Left ventricle myocardium inferior (tissue), 1 donor: ENCODE measurements around the gene ANTXR1. TPM values are rescaled to one million over a fixed set of nuclear protein-coding genes. Genes with fewer than 3 reads are reported as not detected.

ENCODE experiments used
- DNase-seq: peaks from one replicate; pipeline ENCODE4 v3.0.0-alpha.2; 2020
- H3K27ac ChIP-seq: fragments of 200-600 bp; replicated peaks from 2 replicates; pipeline ENCODE4 v1.8.0; 2021
- H3K27me3 ChIP-seq: fragments of 200-600 bp; 2 replicates; pipeline ENCODE4 v1.8.0; 2021; ENCODE audit warnings: low read depth
- H3K36me3 ChIP-seq: fragments of 200-600 bp; 2 replicates; pipeline ENCODE4 v1.8.0; 2021
- H3K4me1 ChIP-seq: fragments of 200-600 bp; 2 replicates; pipeline ENCODE4 v1.8.0; 2021
- H3K4me3 ChIP-seq: fragments of 200-600 bp; 2 replicates; pipeline ENCODE4 v1.8.0; 2021; ENCODE audit warnings: mild to moderate bottlenecking, moderate library complexity
- H3K9me3 ChIP-seq: fragments of 200-600 bp; replicated peaks from 2 replicates; pipeline ENCODE4 v1.8.0; 2021
- intact Hi-C: fragments of 100-400 bp; cut with micrococcal nuclease; formaldehyde crosslinking; loops from one replicate; pipeline ENCODE4 v1.11.0; 2022
- total RNA-seq: library from RNA; stranded (reverse); fragmentation: NEBNext Ultra II Directional; extraction: Animal tissue kit (Norgen Biotek cat#: 25700); gene quantifications from one replicate; pipeline ENCODE4 v1.2.1, GENCODE V29; 2021
- TF ChIP-seq, protein P1 (sequence below): fragments of 200-600 bp; IDR thresholded peaks from 2 replicates; pipeline ENCODE4 v1.8.0; 2021; ENCODE audit warnings: antibody characterized with exemption, mild to moderate bottlenecking, borderline replicate concordance
- donor health status: DM: no; HTN: yes; CAD: no; lungs with severe emphysema.

ANTXR1 gene
- total RNA-seq, 1 donor from 2014 or later, result 23.3 TPM

DNA sequence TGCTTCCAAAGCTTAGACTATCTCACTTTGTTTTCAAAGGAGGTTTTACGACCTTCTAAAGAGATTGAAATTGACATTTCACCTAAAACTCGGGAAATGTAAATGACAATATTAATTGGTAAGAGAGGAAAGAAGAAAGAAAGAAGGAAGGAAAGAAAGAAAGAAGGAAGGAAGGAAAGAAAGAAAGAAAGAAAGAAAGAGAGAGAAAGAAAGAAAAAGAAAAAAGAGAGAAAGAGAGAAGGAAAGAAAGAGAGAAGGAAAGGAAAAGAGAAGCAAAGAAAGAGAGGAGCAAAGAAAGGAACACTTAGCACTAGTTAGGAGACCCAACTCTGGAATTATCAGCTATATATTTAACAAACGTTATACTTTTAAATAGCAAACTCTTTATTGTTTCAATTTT, 34.9 kb upstream of the ANTXR1 start:
- H3K36me3 ChIP-seq, result no peaks in the 10 kb centered on the region
- intact Hi-C loops, result no loop called here
- H3K9me3 ChIP-seq, result no peaks in the 10 kb centered on the region
- no peak overlapping the region for H3K27ac ChIP-seq
- TF ChIP-seq, protein P1, sequence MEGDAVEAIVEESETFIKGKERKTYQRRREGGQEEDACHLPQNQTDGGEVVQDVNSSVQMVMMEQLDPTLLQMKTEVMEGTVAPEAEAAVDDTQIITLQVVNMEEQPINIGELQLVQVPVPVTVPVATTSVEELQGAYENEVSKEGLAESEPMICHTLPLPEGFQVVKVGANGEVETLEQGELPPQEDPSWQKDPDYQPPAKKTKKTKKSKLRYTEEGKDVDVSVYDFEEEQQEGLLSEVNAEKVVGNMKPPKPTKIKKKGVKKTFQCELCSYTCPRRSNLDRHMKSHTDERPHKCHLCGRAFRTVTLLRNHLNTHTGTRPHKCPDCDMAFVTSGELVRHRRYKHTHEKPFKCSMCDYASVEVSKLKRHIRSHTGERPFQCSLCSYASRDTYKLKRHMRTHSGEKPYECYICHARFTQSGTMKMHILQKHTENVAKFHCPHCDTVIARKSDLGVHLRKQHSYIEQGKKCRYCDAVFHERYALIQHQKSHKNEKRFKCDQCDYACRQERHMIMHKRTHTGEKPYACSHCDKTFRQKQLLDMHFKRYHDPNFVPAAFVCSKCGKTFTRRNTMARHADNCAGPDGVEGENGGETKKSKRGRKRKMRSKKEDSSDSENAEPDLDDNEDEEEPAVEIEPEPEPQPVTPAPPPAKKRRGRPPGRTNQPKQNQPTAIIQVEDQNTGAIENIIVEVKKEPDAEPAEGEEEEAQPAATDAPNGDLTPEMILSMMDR, result no peak
- peaks cover 38% of the 10 kb centered on the region for H3K27me3 ChIP-seq
- H3K4me1 ChIP-seq, result peaks cover 2% of the 10 kb centered on the region
- H3K4me3 ChIP-seq, result no peak overlapping the region
- DNase-seq, result no peak

- Histone ChIP-seq H3K27ac (no peak overlapping the region), H3K4me3 (no peak overlapping the region), H3K9me3 (no peaks in the 10 kb centered on the region), H3K36me3 (no peaks in the 10 kb centered on the region), H3K27me3 (peaks cover 30% of the 10 kb centered on the region), H3K4me1 (no peaks in the 10 kb centered on the region)
- intact Hi-C loops, result no loop called here
- TF ChIP-seq, protein P1, result no peak
- DNase-seq, result no peak
Measured at GRCh38 chr2:68980956-68981355, 32.0 kb upstream of the ANTXR1 start.

- no peak overlapping the region for H3K27ac ChIP-seq
Measured at GRCh38 chr2:68987021-68987503, 25.9 kb upstream of the ANTXR1 start.

DNA sequence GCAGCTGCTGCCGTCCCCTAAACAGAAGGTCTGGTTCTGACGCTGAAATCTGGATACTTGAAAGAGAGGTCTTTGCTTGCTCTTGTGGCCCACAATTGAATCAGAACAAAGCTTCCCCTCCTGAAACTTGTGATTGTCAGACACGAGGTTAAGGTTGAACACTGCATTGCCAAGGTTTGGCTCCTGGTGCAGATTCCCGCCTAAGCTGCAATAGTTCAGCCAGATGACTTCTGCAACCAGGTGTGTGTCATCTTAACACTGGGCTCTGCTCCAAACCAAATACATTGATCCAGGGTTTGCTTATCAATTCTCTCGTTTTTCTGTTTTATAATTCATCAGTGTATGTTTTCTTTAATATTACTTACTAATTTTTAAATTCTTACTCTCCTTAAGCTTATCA, 23.9 kb upstream of the ANTXR1 start:
- Histone ChIP-seq H3K4me1 (peaks cover 10% of the 10 kb centered on the region), H3K4me3 (no peak overlapping the region), H3K27ac (no peak overlapping the region), H3K9me3 (no peaks in the 10 kb centered on the region), H3K27me3 (peaks cover 10% of the 10 kb centered on the region), H3K36me3 (no peaks in the 10 kb centered on the region)
- TF ChIP-seq, protein P1, result no peak
- DNase-seq, result no peak
- intact Hi-C loops, result no loop called here

More at GRCh38 chr2:68987021-68987503, 25.9 kb upstream of the ANTXR1 start:
- H3K27me3 ChIP-seq, result peaks cover 10% of the 10 kb centered on the region
- H3K36me3 ChIP-seq, result no peaks in the 10 kb centered on the region
- H3K4me1 ChIP-seq, result peaks cover 10% of the 10 kb centered on the region
- no peak overlapping the region for H3K4me3 ChIP-seq
- TF ChIP-seq, protein P1, result no peak
- H3K9me3 ChIP-seq, result no peaks in the 10 kb centered on the region
- no peak for DNase-seq
- intact Hi-C loops, result no loop called here

DNA sequence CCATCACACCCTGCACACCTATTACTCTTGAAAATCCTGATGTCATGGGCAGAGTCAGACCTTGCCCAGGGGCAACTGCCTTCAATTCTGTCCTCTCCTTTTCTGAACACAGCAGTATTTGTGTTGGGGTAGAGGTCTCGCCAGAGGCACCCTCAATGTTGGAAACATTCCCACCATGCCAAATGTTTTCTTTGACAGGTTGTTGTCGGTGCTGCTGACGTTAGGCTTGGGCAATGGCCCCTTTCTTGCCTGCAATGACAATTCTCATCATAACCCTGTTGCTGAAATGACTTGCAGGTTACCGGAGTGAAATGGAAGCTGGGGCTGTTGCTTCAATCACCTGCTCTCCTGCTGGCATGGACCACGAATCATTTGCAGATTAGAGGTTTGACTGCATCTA, 20.6 kb upstream of the ANTXR1 start:
- no peaks in the 10 kb centered on the region for H3K36me3 ChIP-seq
- no peak for DNase-seq
- TF ChIP-seq, protein P1, result no peak
- H3K4me1 ChIP-seq, result peaks cover under 1% of the 10 kb centered on the region
- intact Hi-C loops, result no loop called here
- no peaks in the 10 kb centered on the region for H3K9me3 ChIP-seq
- no peak overlapping the region for H3K4me3 ChIP-seq
- no peak overlapping the region for H3K27ac ChIP-seq
- peaks cover 15% of the 10 kb centered on the region for H3K27me3 ChIP-seq
